CD4-positive, alpha-beta T cell treated with Interleukin-4 for 4 hours (primary cell): ENCODE measurements around the gene TIMM23.
A peak's percentile ranks its signal among the peaks of the same experiment; 100 is the strongest.
"Not testable (repeated sequence)": the region's sequence is repeated elsewhere in the genome, so short reads cannot be mapped to it uniquely, and the experiment has no call there.

ENCODE experiments used
- DNase-seq: peaks from one replicate; pipeline ENCODE4 v3.0.0-alpha.2; 2020

Gene TIMM23

DNA sequence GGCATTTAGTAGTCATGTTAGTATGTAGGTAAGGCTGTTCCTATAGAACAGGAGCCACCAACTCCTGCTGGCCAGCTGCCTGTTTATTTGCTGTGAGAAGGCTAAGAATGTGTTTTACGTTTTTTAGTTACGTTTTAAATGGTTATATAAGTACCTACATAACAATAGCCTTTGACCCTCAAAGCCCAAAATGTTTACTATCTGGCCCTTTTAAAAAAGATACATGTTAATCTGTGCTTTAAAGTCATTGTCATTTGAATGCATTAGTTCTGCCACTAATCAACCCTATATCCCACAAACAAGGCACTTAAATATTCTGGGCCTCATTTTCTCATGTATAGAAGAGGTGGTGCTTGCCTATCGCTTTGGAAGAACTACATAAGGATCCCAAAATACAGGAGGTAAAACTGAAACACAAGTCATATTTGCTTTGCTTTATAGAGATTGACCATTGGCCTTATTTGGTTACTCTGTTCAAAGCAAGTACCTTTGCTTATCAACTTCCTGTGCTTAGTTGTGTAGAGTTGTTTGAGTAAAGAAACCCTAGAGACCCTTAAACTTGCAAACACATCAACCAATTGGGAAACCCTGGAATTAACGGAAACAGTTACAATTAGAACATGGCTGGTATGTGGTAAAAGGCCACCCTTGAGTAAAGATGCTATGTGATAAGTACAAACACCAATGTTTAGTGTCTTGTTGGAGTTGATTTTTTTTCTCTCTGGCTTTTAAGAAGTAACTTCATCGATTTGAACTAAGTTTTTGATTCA lies 25.9 kb downstream of the TIMM23 start:
- DNase-seq: no peak

DNA sequence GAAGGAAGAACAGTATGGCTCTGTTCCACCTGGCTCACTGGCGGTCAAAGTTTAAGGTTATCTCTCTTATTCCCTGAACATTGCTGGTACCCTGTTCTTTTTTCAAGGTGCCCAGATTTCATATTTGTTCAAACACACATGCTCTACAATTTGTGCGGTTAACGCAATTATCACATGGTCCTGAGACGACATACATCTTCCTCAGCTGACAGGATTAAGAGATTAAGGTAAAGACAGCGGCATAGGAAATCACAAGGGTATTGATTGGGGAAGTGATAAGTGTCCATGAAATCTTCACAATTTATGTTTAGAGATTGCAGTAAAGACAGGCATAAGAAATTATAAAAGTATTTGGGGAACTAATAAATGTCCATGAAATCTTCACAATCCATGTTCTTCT lies 27.7 kb downstream of the TIMM23 start:
- DNase-seq: not testable (repeated sequence)

DNA sequence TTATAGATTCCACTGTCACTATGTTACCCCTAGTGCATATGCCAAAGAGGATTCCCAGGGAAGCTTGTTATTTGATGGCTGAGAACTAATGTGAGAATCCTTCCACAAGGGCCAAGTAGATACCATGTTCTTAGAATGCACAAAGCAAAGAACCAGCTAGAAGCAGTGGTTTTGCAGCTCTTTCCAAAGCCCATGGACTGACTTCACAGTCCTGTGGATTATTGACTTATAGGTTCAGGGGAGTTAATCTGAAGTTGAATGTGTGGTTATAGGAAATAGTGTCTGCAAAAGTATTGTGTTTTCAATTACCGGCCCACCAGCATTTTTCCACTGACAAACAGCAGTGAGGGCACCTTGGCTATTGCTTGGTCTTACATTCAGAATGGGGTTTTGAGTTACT lies 28.2 kb downstream of the TIMM23 start:
- no peak for DNase-seq

DNA sequence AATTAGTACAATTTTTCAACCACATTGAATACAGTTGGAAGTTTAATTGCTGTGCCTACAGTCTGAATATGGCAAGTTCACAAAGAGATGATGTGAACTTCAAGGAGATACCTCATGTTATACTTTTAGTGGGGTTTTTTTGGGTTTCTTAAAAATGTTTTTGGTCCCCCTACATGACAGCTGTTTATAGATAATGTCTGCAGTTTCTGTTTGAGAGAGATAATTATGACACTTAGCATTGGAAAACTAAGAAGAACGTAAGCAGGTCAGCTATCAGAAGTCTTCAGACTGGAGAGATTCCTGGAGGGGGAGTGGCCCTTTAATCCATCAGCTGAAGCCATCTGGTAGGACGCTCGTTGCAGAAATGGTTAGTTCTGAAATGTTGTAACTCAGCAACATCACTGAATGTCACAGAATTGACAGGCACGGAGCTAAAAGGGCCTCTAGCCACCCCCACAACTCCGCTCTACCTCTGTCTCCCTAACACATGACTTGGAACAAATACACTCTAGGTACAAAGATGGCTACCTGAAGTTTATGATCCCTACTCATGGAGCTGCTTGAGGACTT lies 29.0 kb downstream of the TIMM23 start:
- no peak for DNase-seq

DNA sequence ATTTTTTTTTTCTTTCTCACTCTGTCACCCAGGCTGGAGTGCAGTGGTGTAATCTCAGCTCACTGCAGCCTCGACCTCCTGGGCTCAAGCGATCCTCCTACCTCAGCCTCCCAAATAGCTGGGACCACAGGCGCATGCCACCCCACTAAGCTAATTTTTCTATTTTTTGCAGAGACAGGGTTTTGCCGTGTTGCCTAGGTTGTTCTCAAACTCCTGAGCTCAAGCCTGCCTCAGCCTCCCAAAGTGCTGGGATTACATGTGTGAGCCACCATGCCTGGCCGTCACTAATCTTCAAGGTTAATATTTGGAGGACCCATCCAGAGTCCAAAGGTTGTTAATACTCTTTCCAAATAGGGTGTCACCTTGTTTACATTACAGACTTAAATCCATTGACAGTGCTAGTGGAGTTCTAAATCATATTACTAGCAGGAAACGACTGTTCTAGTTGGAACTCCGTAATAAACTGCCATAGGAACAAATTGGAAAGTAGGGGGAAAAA lies 29.9 kb downstream of the TIMM23 start:
- not testable (repeated sequence) for DNase-seq

DNA sequence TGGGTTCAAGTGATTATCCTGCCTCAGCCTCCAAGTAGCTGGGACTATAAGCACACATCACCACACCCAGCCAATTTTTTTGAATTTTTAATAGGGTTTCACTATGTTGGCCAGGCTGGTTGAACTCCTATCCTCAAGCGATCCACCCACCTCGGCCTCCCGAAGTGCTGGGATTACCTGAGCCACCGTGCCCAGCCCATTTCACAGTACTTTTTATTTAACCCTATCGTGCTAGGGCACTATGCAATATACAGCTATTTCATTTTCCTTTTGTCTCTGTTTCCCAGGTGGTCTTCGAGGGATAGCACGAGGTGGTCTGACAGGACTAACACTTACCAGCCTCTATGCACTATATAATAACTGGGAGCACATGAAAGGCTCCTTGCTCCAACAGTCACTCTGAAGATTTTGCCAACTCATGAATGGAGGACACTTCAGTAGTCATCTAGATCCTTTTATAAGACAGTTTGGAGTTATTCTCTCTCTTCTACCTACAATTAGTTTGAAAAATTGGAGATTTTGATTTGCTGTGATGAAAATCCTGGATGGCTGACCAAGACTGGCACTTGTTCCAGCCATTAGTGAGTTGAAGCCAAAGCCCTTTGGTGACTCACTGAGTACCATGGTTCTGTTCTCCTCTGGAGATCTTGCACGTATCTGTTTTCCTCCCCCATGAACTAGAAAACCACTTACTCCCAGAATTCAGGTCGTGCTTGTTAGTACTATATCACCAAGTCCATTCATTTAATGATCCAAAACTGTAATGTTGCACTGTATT lies 30.8 kb downstream of the TIMM23 start:
- no peak for DNase-seq

DNA sequence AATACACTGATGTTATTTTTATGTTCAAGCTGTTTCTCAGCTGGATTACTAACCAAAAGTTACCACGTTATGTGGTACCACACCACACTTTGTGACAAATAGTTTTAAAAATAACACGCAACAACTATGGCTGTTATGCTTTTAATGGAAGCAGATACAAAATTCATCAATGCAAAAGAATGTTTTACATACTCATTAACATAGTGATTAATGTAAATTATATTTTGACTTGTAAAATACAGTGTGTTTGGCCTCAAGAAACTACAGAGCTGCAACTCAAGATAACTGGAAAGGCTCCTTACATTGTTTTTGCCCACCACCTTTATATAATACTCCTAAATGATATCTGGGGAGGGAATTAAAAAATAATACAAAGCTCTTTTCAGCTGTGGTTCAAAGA lies 32.7 kb downstream of the TIMM23 start:
- no peak for DNase-seq

DNA sequence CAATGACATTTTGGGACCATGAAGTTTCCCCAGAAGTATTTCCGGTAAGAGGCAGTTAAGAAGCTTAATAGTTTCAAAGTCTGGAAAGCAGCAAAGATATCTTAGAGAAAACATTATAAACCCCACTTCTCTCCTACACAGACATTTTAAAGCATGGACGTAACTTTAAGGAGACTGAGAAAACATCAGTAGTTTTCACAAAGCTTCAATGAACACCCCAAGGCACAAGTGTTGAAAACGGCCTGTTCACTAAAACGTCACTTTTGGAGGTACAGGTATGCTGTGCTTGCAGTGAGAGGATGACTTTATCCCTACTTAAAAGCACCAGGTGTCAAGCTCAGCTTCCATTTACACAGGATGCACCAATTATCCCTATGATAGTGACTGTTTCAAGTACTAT lies 33.1 kb downstream of the TIMM23 start:
- DNase-seq: no peak

DNA sequence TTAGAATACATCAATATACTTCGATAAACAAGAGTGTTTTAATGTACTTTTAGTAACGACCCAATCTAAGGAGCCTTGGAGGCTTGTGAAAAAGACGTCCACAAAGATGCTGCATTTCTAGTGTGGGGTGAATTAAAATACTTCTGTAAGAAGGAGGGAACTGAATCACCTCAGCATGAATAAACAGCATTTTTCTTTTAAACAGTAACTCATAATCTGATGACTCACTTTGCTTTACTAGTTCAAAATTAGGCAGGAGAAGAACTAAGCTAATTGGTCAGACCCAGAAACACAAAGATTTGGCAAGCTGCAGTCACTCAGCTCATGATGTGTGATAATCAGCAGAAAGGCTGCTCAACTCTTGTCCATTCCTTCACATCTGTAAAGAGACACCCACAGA lies 33.9 kb downstream of the TIMM23 start:
- DNase-seq: no peak

DNA sequence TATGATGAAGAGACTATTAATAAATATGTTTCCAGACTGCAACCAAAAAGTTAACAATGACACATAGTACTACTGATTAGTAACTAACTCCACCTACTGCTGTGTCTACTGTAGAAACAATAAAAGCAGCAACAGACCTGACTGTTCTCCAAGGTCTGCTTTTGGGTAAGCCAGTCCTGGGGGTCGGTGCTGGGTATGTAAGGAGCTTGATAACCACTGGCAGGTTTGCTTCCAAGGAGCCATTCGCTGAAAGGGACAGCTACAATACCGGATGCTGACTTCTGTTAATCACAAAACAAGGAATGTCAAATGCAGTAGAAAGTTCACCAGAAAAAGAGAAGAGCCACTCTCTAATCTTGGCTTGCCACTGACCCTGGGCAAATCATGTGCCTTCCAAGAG lies 40.5 kb downstream of the TIMM23 start:
- no peak for DNase-seq

DNA sequence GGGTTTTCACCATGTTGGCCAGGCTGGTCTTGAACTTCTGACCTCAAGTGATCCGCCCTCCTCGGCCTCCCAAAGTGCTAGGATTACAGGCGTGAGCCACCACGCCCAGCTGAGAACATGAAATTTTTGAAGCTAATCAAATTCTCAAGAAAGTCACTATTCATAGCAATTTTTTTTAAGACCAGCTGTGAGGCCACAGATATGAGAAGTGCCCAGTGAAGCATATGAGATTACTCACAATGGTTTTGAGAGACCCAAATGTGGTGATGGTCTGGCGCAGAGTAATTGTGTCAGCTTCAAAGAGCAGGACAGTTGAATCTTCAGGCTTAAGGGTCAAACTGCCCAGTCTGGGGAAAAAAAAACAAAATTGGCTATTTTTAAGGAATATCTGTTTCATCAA lies 41.9 kb downstream of the TIMM23 start:
- no peak for DNase-seq

DNA sequence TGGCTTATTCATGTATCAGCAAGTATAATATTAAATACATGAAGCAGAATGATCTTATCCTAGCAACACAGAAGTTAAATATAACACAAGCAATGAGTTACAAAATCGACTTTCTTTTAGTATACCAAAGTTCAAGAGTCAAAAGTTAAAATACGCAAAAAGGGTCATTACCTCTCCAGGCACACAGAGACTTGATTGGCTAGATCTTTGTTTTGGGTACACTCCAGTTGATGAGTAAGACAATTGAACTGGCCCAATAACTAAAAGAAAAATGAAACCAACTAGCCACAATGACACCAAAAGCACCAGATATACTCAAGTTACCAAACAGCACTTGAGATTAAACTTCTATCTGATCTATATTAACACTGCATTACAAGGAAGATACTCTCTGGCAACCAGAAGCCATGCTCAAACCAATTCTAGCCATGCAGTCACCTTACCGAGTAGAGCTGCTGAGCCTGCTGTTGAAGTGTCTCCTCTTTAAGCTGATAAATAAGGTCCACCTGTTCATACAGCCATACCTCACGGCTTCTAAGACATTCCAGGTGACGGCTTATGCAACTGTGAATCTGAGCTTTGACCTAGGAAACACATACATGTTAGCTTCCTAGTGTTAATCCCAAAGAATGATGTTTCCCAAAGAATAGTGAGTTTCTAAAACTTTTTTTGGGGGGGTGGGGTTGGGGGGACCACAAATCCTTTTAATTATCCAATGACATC lies 42.6 kb downstream of the TIMM23 start:
- DNase-seq: no peak

DNA sequence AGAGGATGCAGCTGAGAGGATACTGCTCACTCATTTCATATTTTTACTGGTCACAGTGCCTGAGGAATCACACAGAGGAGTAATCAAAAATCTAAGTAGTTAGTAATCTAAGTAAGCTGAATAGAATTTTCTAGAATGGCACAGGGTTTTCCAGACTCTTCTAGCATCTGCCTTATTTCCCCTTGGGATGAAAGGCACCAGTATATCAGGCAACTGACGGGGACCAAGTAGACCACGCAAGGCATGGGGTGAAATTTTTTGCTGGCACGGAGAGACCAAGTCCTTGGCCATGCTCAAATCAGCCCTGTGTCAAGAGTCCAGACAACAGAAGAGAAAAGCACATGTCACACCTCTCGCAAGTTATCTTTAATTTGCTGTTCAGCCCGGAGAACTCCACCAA lies 43.9 kb downstream of the TIMM23 start:
- DNase-seq: no peak

DNA sequence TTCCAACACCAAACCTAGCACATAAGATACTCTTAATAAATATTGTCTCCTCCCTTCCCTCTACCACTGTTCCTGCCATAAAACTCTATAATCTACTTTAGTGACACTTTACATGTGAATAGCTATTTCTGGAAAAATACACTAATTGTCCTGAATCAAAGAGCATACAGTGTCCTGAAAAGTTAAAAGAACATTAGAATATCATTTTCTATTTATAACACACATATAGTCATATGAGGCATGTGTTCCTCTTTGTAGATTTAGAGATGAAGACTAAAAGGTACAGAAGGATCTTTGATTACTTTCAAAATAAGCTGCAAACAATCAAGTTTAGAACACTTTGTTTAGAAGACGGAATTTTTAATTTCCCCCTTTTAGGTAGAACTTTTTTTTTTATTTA lies 44.5 kb downstream of the TIMM23 start:
- DNase-seq: no peak

DNA sequence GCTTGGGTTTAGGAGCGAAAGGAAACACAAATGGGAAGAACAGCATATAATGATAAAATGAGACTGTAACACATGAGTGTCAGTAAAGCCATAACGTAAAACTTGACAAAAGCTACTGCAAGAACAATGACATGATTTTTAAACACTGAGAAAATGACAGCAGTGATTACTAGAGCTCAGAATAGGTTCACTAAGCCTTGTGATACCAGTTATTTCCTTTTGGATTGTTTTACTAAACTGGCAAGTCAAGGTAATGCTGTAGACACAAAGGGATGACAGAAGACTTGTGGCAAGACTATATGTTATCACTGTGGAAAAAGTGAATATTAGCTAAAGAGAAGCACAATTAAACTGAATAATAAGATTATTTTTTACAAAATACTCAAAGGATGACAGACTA lies 45.4 kb downstream of the TIMM23 start:
- DNase-seq: no peak

DNA sequence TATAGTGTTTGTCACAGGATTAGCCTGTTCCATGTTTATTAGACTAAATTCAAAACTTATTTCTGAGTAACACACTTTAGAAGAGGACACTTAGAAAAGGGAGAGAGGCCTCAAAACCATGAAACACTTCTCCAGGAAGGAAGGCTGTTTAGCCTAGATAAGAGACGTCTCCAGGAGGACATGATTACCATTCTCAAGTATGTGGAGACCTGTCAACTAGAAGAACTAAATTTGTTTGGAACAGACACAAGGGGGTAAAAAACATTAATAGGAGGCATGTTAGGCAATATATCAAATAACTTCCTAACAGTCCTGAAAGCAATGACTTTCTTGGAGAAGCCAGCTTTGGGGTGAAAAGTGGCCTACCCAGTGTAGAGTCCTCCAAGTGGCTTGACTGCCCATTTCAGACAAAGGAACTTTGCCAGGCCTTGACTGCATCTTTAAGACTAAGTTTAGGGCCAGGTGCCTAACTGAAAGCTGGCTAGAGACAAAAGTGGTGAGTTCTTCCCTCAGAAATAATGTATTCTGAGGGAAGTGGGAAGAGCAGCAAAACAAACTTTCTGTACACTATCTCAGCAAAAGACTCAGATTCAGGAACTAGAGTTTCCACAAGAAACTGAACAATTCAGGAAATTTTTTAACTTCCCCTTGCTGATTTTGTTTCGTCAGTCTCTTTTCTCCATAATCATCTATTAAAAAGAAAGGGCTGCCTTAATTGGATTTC lies 46.3 kb downstream of the TIMM23 start:
- DNase-seq: no peak

DNA sequence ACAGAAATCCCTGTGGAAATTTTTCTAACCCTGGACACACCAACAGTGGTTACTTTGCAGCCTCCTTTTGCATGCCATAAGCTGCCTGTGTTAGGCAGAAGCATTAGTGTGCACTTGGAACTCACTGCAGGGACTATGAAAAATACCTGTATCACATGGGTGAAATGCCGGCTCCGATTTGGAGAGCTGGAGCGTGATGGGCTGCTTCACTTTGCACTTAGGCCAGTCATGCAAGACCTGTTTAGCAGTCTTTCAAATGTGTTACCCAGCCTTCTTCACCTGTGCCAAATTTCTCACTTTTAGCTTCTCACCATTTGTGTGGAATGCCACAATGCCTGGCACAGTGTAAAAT lies 46.9 kb downstream of the TIMM23 start:
- DNase-seq: no peak

DNA sequence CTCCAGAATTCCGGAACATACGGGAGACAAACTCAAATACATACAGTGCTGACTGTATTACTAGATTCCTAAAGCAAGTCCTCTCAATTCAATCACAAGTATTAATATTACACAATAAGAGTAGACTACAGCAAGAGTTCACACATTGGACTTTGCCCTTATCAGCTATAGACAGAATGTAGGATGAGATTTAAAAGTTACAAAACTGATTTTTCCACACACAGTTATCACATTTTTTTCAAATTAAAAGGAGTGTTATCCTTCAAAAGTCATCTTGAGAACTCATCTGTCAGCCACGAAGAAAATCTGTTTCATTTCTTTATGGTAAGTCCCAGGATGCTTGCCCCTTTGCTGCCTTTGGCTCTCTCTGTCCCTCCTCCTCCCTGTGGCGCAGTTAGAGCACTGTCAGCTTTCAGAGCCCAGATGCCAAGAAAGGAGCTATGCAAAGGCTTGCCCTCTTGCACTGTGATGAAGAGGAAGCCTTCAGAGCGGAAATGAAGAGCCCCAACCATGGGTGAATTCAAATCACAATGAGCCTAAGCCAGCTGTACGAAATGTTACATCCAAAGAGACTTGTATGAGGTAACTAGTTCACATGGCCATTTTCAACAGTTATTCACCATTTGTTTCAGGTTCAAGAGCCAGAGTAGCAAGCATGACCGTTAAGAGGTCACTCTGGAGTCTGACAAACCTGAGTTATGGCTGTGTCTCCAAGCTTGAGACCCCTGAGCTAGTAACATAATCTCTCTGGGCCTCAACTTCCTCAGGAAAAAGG lies 47.5 kb downstream of the TIMM23 start:
- peak; percentile 24 for DNase-seq

DNA sequence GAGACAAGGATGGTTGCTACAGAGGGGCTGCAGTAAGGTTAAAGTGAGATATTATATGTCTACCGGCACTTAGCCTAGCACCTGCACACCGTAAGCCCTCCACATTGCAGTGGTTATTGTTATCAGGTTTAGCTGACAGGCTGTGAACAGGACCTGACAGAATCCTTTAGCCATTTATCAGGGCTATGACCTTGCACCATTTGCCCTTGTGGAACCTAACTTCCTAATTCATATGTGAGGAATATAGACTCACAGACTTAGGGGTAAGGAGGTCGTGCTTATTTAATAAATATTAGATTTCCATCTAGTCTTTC lies 48.0 kb downstream of the TIMM23 start:
- DNase-seq: no peak

DNA sequence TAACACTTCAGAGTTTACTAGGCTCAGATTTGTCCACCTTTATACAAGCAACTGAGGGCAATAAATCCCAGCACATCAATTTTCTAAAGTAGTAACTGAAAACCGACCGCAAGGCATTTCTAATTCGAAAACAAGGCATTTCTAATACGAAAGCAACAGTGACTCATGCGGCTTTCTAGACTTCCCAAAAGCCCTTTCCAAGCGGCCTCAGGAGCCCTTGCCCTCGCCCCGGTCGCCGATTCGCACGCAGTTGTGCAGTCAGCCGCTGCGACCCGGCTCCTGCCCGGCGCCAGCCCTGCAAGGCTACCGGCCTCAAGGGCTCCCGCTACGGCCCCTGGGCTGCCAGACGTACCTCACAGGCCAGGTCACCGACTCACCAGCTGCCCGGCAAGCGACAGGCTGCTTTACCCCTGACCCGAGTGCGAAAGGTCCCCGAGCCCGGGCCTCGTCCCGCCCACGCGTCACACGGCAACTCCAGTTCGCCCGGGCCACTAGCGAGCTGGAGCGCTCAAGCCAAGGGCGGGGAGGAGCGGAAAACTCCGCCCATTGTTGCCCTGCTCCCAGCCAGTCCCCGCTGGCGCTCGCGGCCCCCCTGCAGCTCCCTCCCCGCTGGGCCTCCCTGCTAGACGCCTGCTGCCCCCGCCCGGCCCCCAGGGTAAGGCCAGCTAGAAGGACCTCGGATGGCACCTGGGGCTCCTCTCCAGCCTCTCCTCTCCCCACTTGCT lies 50.9 kb downstream of the TIMM23 start:
- DNase-seq: peak; percentile 76

DNA sequence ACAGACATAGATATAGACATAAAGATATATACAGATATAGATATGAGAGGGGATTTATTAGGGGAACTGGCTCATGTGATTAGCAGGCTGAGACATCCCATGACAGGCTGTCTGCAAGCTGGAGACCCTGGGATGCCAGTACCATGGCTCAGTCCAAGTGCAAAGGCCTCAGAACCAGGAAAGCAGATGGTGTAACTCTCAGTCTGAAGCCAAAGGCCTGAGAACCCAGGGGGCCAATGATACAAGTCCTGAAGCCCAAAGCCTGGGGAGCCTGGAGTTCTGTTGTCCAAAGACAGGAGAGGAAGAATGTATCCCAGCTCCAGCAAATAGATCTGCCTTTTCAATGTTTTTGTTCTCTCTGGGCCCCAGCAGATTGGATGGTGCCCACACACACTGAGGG lies 52.7 kb downstream of the TIMM23 start:
- DNase-seq: no peak
